Smooth muscle cell (in vitro differentiated cells): Measurements from ENCODE around the gene KCNN2. TPM values are rescaled to one million over a fixed set of nuclear protein-coding genes. Genes with fewer than 3 reads are reported as not detected.

Experiments
- DNase-seq: peaks from one replicate; lab custom pipeline; 2025; ENCODE audit not compliant: unreplicated experiment; lab: John Stamatoyannopoulos, UW
- H2AFZ ChIP-seq: fragments of 200-600 bp; sonication (generic); 2 replicates; pipeline ENCODE4 v1.6.0; 2016; ENCODE audit warnings: antibody characterized with exemption, low read depth, mild to moderate bottlenecking
- H3F3A ChIP-seq: fragments of 200-600 bp; sonication (generic); 2 replicates; pipeline ENCODE4 v1.6.0; 2017; ENCODE audit warnings: antibody characterized with exemption, low read depth
- H3K27ac ChIP-seq: fragments of 200-600 bp; sonication (generic); 2 replicates; pipeline ENCODE4 v1.5.1; 2016; ENCODE audit warnings: low read depth, mild to moderate bottlenecking
- H3K27me3 ChIP-seq: fragments of 200-600 bp; sonication (generic); 2 replicates; pipeline ENCODE4 v1.6.1; 2016; ENCODE audit warnings: low read depth, mild to moderate bottlenecking
- H3K36me3 ChIP-seq: fragments of 200-600 bp; sonication (generic); 2 replicates; pipeline ENCODE4 v1.5.1; 2016; ENCODE audit warnings: low read depth
- H3K4me1 ChIP-seq: fragments of 200-600 bp; sonication (generic); 2 replicates; pipeline ENCODE4 v1.5.1; 2016; ENCODE audit warnings: low read depth
- H3K4me2 ChIP-seq: fragments of 200-600 bp; sonication (generic); 2 replicates; pipeline ENCODE4 v1.6.0; 2016; ENCODE audit warnings: mild to moderate bottlenecking
- H3K4me3 ChIP-seq: fragments of 200-600 bp; sonication (generic); 2 replicates; pipeline ENCODE4 v1.5.1; 2016; ENCODE audit warnings: mild to moderate bottlenecking
- H3K79me2 ChIP-seq: fragments of 200-600 bp; sonication (generic); 2 replicates; pipeline ENCODE4 v1.6.0; 2016; ENCODE audit warnings: low read depth, mild to moderate bottlenecking
- H3K9ac ChIP-seq: fragments of 200-600 bp; sonication (generic); 2 replicates; pipeline ENCODE4 v1.6.0; 2016; ENCODE audit warnings: low read depth
- H3K9me3 ChIP-seq: fragments of 200-600 bp; sonication (generic); replicated peaks from 2 replicates; pipeline ENCODE4 v1.5.1; 2016; ENCODE audit warnings: low read depth
- H4K20me1 ChIP-seq: fragments of 200-600 bp; sonication (generic); 2 replicates; pipeline ENCODE4 v1.6.0; 2016; ENCODE audit warnings: low read depth
- CTCF ChIP-seq: fragments of 200-600 bp; sonication (generic); IDR thresholded peaks from 2 replicates; pipeline ENCODE4 v1.5.1; 2017; ENCODE audit warnings: borderline replicate concordance, mild to moderate bottlenecking, antibody characterized with exemption; ENCODE audit not compliant: insufficient read depth, poor library complexity, severe bottlenecking
- WGBS: methylation state at CpG from one replicate; pipeline ENCODE4 v1.1.7; 2016; ENCODE audit warnings: low lambda C conversion rate; 5-methylcytosine and 5-hydroxymethylcytosine counted together
- polyA plus RNA-seq: library from polyadenylated mRNA; unstranded; fragments of >200 nt; fragmentation: Nextera tagmentation; extraction: Ambion mirVana; gene quantifications from 2 replicates; pipeline ENCODE4 v1.2.1, GENCODE V29; 2016
- total RNA-seq: library from RNA; depleted of rRNA; stranded (reverse); fragments of >200 nt; gene quantifications from 2 replicates; pipeline ENCODE4 v1.2.3, GENCODE V29; 2014

The KCNN2 gene
- total and polyA plus RNA-seq, 2 experiments from 2014 or later, result 3.2 to 8.0 TPM

- WGBS, result 94% methylated on average over 7 of the region's 7 CpGs
- H3K79me2 ChIP-seq, result no peaks in the 10 kb centered on the region
These were observed 30.8 kb upstream of the KCNN2 start for GRCh38 chr5:114330916-114331531.

GRCh38 chr5:114332493-114332892 lies 29.4 kb upstream of the KCNN2 start:
- Histone ChIP-seq H3K9me3 (no peaks in the 10 kb centered on the region), H2AFZ (peak overlapping the region; percentile 41), H3K79me2 (no peaks in the 10 kb centered on the region), H3K4me1 (no peaks in the 10 kb centered on the region), H3K4me2 (no peak overlapping the region), H3K27me3 (no peaks in the 10 kb centered on the region), H3K36me3 (no peaks in the 10 kb centered on the region), H3K27ac (no peak overlapping the region), H4K20me1 (no peaks in the 10 kb centered on the region), H3F3A (no peaks in the 10 kb centered on the region), H3K9ac (no peak overlapping the region), H3K4me3 (no peak overlapping the region)
- no peak for DNase-seq
- no peak for TF ChIP-seq CTCF

More at GRCh38 chr5:114330916-114331531, 30.8 kb upstream of the KCNN2 start:
- H2AFZ ChIP-seq, result no peak overlapping the region
- no peaks in the 10 kb centered on the region for H3K4me1 ChIP-seq
- no peak for TF ChIP-seq CTCF
- H3K36me3 ChIP-seq, result no peaks in the 10 kb centered on the region
- H3K4me3 ChIP-seq, result no peak overlapping the region
- no peaks in the 10 kb centered on the region for H3K9me3 ChIP-seq
- no peaks in the 10 kb centered on the region for H3F3A ChIP-seq
- H4K20me1 ChIP-seq, result no peaks in the 10 kb centered on the region
- H3K9ac ChIP-seq, result no peak overlapping the region
- H3K27me3 ChIP-seq, result no peaks in the 10 kb centered on the region
- no peak overlapping the region for H3K4me2 ChIP-seq
- no peak for DNase-seq
- no peak overlapping the region for H3K27ac ChIP-seq

DNA sequence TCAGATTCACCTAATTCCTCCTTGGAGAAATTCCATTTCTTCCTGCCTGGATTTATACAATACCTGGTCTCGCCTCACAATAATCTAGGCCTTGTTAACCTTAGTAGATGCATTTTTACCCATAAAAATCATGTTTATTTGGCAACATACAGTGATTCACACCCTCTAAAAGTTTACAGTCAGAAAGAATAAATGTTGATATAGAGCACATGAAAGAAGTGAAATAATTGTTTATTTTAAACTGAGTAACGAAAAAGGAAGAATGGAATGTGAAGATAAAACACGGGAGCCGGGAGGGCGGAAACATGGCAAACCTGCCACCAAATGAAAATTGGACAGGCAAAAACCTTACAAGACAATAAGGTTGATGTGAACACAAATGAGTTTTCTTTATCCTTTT lies 28.9 kb upstream of the KCNN2 start:
- H3K4me3 ChIP-seq, result no peak overlapping the region
- H3K9ac ChIP-seq, result no peak overlapping the region
- TF ChIP-seq CTCF, result no peak
- H3K36me3 ChIP-seq, result no peaks in the 10 kb centered on the region
- H3K27me3 ChIP-seq, result no peaks in the 10 kb centered on the region
- 69% methylated on average over 5 of the region's 5 CpGs for WGBS
- H3K9me3 ChIP-seq, result no peaks in the 10 kb centered on the region
- DNase-seq, result no peak
- no peak overlapping the region for H3K4me2 ChIP-seq
- no peak overlapping the region for H3K27ac ChIP-seq
- no peaks in the 10 kb centered on the region for H3K4me1 ChIP-seq
- H3F3A ChIP-seq, result no peaks in the 10 kb centered on the region
- no peaks in the 10 kb centered on the region for H3K79me2 ChIP-seq
- no peaks in the 10 kb centered on the region for H4K20me1 ChIP-seq
- peak overlapping the region; percentile 41 for H2AFZ ChIP-seq

GRCh38 chr5:114335391-114335790 lies 26.5 kb upstream of the KCNN2 start:
- H2AFZ ChIP-seq, result no peak overlapping the region
- H3K9me3 ChIP-seq, result no peaks in the 10 kb centered on the region
- H3F3A ChIP-seq, result no peaks in the 10 kb centered on the region
- H3K4me1 ChIP-seq, result no peaks in the 10 kb centered on the region
- 16% methylated on average over 1 of the region's 1 CpG for WGBS
- TF ChIP-seq CTCF, result no peak
- no peaks in the 10 kb centered on the region for H3K27me3 ChIP-seq
- no peak overlapping the region for H3K4me3 ChIP-seq
- H3K79me2 ChIP-seq, result no peaks in the 10 kb centered on the region
- H3K4me2 ChIP-seq, result no peak overlapping the region
- H4K20me1 ChIP-seq, result no peaks in the 10 kb centered on the region
- peak overlapping the region; percentile 53 for H3K27ac ChIP-seq
- DNase-seq, result no peak
- no peak overlapping the region for H3K9ac ChIP-seq
- H3K36me3 ChIP-seq, result no peaks in the 10 kb centered on the region
